GM23338 (cell line): Measurements from ENCODE around the gene ZMAT3.

Experiments
- CTCF ChIP-seq, 2 experiments: fragments of 200-600 bp in 1 of 2; sonication (generic) in 1 of 2; conservative IDR thresholded peaks; 2 replicates each; pipeline versions ENCODE4 v1.5.1 to v1.6.1; 2016 to 2017; ENCODE audit warnings: antibody characterized with exemption in 2 of 2, low read depth in 2 of 2, mild to moderate bottlenecking in 2 of 2, moderate library complexity in 1 of 2
- EZH2 ChIP-seq: fragments of 200-600 bp; sonication (generic); IDR thresholded peaks from one replicate; pipeline ENCODE4 v1.8.0; 2017; ENCODE audit warnings: antibody characterized with exemption, mild to moderate bottlenecking, low read depth; ENCODE audit not compliant: unreplicated experiment
- EZH2phosphoT487 ChIP-seq: fragments of 200-600 bp; sonication (generic); IDR thresholded peaks from one replicate; pipeline ENCODE4 v1.8.1; 2018; ENCODE audit warnings: antibody characterized with exemption; ENCODE audit not compliant: unreplicated experiment
- JUNB ChIP-seq: IDR thresholded peaks from one replicate; pipeline ENCODE4 v1.6.1; 2016; ENCODE audit warnings: antibody characterized with exemption; ENCODE audit not compliant: unreplicated experiment
- POLR2AphosphoS5 ChIP-seq: IDR thresholded peaks from 2 replicates; pipeline ENCODE4 v1.6.1; 2016; ENCODE audit warnings: antibody characterized with exemption, low read depth
- REST ChIP-seq: IDR thresholded peaks from one replicate; pipeline ENCODE4 v1.6.1; 2018; ENCODE audit warnings: antibody characterized with exemption; ENCODE audit not compliant: unreplicated experiment

DNA sequence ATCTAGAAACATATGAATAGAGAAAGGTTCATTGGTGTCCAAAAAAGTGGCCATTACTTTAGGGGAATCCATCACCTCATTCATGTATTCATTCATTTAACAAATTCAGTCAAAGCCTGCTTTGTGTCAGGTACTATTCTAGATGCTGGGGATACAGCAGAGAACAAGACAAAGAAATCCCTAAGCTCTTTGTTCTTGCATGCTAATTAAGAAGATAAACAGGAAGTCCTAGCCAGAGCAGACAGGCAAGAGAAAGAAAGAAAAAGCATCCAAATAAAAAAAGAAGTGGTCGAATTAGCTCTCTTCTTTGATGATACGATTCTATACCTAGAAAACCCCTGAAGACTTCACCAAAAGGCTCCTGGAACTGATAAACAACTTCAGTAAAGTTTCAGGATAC lies 12.4 kb upstream of the ZMAT3 start:
- TF ChIP-seq EZH2phosphoT487 (no peak), REST (no peak), CTCF (conservative IDR thresholded peaks at IDR 0.05; ENCODE audit: low read depth in 2 of 2) (no peak), POLR2AphosphoS5 (no peak), JUNB (no peak), EZH2 (no peak)
